Activated CD4-positive, alpha-beta T cell treated with anti-CD3 and anti-CD28 coated beads for 1 hour (primary cell): ENCODE results near the gene TTLL10.

Experiments used
- DNase-seq: peaks from one replicate; pipeline ENCODE4 v3.0.0-alpha.2; 2020

Gene TTLL10

DNA sequence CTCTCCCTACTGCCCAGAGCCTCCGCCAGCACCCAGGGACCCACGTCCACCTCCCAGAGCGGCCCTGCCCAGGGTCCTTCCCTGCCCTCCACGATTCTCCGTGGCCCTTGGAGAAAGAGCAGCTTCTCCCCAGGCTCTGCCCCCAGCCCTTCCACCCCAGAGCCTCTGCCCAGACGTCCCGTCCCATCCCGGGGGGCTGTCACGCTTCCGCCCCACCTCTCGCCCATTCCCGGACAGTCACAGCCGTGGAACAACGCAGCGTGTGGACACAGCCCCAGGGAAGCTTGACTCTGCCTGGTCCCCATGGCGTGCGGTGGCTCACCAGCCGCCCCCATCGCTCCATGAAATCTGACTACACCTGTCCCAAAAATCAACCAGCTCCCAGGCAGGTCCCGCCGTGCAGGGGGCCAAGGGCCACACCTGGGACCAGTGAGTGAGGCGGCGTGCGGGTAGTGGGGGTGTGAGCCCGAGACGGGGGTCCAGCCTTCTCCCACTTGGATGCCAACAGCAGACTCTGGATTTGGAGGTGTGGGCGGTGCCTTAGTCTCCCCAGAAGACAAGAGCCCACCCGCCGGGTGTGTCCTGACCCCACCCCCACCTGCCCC, 12.5 kb upstream of the TTLL10 start:
- DNase-seq: no peak

DNA sequence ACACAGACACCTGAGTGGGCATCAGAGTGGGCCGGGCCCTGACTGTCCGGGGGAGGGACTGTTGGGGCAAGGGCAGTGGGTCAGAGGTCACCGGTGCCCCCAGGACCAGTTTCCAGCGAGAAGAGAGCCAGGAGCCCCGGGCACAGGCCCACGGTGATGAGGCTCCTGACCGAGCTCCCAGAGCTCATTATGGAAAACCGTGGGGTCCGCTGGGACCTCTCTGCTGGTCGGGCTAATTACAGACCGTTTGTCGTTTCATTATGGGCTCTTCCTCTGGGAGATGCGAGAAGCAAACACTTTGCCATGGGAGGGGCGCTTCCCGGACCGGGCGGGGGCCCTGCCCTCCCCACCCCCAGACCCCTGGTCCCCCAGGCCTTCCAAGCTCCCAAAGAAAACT, 12.0 kb upstream of the TTLL10 start:
- no peak for DNase-seq

DNA sequence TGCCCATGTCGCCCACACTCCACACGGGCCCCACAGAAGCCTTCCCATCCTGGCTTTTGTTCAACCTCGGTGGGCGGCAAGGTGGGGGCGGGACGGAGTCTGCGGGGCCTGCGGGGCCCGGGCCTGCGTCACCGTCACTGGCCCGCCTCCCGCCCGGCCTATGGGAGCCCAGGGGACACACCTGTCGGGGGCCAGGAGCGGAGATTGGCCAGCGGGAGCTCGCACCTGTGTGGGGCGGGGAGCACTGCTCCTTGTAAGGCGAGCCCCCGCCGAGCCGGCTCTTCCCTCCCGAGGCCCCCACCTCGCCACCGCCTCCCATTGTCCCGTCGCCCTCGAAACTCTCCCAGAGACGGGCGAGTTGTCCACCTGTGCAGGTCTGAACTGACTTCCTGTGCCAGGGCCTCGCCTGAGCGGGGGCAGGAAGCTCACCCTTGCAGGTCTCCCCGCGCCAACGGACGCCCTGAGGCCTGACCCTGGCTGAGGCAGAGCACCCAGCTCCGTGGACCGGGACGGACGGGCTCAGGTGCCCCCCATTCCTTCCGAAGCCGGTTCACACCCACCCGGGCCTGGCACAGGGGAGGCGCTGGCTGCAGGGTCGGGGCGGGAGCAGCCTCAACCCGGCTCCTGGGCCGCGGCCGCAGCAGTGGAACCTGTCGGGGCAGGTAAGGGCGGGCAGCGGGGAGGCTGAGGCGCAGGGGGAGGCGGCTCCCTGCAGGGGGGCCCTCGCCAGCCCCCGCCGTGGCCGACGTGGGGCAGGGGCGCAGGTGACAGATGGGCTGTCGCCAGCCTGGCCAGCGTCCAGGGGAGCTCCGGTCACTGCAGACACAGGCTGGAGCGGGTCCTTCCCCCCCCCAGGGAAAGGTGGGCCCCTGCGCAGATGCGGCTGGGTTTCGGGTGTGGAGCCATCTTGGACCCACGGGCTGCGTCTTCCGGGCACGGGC, 10.8 kb upstream of the TTLL10 start:
- DNase-seq: no peak

DNA sequence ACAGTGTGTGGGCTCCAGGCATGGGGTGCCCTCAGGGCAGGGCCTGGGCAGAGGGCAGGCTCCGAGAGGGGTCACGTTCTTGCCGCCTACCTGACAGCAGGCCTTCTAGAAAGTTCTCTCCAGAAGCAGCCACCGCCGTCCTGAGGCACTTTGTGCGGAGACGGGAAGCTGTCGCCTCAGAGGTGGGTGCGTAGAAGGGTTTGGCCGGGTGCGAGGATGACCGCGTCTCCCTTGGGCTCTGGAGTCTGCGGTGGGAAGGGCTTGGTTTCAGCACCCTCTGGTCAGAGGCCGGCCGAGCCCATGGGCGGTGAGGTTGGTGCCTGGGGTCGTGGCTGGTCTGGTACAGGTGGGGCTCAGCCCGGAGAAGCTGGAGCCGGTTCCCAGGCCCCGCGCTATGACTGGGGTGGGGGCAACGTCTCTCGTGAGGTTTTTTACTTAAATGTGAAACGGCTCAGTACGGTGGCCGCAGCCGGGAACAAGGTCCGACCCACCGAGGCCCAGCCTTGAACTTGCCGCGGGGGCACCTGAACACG, 10.1 kb upstream of the TTLL10 start:
- DNase-seq: no peak

DNA sequence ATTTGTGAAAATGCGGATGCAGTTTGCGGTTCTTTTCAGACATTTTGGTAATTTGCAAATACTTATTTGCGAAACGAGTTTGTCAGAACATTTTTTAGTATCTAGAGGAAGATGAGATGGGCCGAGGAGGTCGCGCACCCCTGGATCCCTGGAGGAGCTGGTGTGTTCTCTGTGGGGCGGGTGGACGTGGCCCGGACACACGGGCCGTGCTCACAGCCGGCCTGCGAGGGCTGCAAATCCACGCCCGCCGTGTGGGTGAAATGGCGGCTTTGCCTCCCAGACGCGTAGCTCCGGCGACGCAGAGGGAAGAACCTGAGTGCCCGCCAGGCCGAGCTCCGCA, 9.3 kb upstream of the TTLL10 start:
- DNase-seq: no peak

DNA sequence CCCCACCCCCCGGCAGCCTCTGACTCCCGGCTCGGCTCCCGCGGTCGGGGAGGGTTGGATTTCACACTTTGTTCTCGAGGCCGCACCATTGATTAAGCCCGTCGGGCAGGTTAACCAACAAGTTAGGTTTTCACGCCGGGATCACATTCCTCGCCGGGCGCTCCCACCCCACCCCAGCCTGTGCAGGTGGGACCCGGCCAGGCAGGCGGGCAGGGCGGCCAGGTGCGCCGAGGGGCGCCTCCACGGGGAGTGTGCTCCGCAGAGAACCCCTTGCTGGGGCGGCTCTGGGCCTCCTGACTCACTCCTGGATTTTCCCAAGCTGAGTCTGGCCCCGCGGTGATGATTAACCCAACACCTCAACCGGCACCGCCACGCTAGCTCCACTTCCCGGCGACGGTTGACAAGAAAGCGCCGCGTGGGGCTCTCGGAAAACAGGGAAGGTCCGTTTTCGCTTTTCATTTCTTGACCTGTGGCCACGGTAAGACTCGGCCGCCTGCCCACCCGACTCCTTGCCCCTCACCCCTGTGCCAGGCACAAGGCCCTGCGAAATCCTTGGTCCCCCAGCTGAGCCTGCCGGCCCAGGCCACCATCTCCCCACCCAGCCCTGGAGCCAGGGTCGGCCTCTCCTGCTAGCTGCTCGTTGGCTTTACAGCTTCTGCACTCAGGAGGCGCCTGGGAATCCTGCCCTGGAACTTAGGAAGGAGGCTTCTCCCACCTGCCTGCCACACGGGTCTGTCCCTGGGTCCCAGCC, 8.8 kb upstream of the TTLL10 start:
- no peak for DNase-seq

DNA sequence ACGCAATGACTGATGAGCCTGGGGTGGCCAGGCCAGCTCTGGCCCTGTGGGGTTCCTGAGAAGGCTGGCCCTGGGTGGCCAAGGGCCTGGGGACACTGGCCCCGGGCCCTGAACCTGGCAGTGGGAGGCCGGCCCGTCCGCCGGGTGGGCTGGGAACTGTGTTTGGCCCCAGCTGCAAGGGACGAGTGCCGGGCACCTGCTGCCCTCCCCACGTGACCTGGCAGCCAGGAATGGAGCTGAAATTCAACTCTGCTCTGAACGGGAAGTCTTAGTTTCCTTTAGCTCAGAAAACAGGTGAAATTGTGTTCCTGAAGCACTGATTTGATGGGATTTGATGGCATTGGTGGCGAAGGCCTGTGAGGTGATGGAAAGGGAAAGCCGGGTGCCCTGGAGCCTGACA, 8.2 kb upstream of the TTLL10 start:
- no peak for DNase-seq

DNA sequence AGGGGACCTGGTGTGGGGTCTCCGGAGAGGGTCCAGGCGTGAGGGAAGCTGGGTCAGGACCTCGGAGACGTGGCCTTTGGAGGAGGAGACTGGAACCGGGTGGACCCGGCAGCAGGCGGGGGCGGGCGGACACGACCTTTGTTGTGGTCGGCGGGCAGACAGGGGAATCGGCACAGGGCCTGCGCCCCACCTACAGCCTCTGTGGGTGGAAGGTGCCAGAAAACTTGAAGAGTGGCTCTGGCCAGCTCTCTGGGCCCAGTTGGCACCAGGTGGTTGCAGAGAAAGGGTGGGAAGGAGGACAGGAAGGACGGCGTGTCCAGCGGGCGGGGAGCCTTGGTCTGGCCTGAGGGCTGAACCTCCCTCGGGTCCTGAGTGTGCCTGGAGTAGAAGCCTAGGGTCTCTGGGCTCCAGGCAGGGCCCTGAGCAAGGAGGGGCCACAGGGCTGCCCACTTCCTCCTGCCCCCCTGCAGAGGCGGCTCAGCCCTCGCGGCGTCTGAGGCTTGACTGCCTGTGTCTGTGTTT, 7.7 kb upstream of the TTLL10 start:
- no peak for DNase-seq

DNA sequence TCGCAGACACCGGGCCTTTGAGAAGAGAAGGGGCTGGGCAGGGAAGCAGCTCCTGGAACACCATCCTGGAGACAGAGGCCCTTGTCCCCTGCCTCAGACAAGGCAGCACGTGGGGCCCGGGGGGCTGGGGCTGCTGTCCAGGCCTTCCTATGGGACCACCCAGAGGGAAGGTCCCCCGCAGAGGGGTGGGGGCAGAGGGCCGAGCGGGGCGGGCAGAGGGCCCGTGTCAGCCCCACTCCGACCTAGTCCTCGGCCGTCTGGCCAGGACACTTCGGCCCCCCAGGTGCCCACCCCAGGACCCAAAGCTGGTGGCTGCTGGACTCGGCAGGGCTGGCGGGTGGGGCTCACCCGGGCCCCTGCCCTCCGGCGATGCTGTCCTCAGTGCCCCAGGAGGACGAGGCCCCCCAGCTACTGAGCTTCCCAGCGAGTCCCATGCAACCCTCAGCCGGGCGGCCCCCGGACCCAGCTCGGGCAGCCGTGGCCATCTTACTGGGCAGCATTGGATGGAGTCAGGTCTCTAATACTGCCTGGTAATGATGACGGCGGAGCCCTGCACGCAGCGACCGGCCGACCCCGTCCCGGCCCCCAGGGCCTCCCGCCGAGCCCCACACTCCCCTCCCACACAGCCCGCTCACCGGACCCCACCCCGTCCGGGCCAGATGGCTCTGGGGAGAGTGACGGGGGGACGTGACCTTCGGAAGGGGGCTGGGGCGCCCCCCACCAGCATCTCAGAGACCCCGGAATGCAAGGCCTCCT, 6.9 kb upstream of the TTLL10 start:
- DNase-seq: no peak

DNA sequence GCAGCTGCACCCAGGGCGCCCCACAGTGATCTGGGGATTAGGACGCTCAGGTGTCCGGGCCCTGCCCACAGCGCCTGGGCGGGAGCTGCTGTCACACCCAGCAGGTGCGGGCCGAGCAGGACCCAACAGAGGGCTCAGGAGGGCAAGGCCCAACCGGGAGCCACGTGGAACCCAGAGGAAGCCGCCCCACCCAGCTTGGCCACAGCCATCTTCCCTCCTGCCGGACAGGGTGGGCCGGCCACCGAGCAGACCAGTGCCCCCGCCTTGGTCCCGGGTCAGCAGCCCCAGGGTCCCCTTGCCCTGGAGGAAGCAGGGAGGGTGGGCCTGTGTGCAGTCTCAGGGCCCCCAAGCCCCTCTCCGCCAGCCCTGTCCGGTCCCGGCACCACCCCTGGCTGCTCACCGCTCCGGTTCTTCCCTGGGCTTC, 6.3 kb upstream of the TTLL10 start:
- no peak for DNase-seq

DNA sequence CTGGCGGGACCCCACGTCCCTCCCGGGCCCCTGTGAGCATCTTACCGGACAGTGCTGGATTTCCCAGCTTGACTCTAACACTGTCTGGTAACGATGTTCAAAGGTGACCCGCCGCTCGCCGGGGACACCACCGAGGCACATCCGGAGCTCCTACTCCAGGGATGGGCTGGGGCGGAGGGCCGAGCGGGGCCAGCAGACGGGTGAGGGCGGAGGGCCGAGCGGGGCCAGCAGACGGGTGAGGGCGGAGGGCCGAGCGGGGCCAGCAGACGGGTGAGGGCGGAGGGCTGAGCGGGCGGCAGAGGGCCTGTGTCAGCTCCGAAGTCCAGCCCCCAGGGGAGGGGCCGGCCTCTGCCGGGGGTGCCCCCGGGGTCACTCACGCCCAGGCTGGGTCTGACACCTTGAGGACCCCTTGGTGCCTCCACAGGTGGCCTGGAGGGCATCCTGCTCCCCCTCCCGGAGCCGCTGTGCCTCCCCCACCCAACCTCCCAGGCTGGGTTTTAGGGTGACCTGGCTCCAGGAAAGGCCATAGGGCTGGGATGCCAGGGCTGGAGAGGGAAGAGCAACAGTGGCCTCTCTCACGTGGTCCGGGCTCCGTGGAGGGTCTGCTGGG, 5.7 kb upstream of the TTLL10 start:
- no peak for DNase-seq

DNA sequence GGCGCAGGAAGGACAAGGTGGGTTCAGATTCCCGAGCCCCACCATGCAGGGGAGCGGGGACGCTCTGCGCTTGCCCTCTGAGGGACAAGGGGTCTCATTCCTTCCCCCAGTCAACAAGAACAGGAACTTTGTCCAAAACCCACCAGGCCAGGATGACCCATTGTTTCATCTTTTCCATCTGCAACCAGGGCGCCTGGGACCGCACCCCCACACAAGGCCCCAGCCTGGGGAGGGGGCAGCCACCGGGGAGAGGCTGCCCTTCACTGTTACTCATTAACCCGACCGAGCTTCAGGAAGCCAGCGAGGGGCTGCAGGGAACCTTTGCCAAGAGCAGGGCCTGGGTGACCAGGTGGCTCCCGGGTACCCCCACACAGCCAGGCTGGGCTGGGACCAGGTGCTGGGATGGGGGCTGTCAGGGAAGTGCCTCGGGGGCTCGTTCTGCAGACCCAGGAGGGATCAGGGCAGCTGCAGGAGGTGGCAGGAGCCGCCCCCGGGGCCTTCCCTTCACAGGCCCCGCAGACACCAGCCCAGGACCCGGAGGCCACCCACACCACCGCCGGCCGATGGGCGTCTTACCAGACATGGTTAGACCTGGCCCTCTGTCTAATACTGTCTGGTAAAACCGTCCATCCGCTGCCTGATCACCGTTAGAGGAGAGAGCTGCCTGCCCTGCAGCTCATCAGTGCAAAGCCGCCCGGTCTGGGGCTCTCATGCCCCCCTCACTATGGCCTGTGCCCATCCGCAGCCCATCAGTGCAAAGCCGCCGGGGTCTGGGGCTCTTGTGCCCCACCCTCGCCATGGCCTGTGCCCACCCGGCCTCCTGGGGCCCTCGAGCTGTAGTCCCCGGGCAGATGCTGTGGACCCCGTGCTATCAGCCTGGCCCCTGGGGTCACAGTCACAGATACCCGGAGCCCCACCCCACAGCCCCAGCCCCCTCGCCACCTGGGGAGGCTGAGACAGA, 4.9 kb upstream of the TTLL10 start:
- no peak for DNase-seq

DNA sequence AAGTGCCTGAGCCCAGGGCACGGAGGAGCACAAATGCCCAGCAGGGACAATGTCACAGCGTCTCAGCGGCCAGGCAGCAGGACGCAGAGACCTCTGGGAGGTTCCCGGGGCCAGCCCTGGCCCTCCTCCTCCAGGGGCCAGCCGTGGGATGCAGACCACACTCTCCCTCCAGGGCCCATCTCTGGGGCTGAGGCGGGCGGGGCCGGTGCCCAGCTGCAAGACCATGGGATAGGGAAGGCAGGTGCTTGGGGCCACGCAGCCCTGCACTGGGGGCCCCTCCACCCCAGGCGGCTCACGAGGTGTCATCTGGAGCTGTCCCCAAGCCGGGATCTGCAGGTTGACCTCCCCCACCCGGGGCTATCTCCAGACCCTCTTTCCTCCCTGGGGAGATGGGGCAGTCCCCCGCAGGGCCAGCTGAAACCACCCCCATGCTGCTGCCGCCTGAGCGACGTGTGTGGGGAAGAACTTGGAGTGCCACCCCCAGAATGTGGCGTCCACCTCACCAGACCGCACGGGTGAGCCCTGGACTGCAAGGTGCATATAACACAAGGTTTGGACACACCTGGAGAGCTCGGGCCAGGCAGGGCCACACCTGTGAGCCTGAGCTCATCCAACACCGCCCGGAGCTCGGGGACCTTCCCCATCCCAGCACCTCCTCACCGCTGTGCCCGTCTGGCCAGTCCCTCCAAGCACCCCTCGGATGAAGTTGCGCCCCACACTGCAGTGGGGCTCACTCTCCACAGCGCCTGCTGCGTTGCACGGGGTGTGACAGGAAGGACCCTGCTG, 4.1 kb upstream of the TTLL10 start:
- no peak for DNase-seq

DNA sequence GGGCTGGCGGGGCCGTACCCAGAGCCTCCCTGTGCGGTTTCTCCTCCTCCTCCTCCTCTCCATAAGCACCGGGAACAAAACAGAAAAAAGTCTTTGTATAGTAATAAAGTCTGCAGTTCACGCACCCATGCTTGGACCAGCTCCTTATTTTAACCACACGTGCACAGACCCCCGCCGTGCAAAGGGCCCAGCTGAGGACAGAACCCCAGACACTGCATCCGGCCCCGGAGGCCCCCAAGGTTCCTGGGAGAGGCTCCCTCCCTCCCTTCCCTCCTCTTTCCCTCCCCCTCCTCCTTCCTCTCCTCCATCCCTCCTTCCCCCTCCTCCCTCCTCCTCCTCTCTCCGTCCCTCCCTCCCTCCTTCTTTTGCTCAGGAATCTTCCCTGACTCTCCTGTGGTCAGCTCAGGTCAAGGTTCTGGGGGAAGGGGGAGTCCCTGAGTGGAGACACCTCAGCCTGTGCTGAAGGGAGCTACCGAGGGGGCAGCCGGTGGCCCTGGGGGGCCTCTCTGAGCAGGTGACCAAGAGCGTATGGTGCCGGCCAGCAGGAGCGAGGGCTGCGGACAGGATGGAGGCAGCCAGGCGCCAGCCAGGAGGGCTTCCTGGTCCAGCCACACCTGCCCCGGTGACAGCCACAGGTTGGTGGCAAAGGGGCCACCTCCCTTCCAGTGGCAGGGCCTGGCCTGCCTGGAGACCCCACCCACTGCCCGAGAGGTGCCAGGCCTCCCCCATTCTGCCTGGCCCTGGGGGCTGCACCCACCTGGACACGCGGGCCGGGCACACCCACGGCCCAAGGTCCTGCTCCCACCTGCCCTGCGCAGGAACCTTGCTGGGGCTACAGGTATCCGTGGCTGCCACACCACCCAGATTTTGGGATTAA, 3.2 kb upstream of the TTLL10 start:
- no peak for DNase-seq

DNA sequence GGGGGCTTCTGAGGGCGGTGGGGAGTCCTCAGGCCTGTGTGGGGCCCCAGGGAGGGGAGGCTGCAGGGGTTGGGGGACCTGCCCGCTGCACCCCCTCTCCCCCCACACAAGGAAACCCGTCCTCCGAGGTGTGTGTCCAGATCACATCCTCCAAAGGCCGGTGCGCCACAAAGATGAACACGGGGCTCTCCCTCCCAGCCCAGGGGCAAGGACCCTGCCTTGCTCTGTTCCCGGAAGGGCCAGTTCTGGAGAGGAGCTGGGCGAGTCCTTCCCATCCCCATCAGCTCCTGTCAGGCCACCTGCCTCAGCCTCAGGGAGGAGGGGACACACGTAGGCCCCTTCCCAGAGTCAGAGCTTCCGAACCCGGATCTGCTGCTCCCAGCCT, 2.5 kb upstream of the TTLL10 start:
- no peak for DNase-seq

DNA sequence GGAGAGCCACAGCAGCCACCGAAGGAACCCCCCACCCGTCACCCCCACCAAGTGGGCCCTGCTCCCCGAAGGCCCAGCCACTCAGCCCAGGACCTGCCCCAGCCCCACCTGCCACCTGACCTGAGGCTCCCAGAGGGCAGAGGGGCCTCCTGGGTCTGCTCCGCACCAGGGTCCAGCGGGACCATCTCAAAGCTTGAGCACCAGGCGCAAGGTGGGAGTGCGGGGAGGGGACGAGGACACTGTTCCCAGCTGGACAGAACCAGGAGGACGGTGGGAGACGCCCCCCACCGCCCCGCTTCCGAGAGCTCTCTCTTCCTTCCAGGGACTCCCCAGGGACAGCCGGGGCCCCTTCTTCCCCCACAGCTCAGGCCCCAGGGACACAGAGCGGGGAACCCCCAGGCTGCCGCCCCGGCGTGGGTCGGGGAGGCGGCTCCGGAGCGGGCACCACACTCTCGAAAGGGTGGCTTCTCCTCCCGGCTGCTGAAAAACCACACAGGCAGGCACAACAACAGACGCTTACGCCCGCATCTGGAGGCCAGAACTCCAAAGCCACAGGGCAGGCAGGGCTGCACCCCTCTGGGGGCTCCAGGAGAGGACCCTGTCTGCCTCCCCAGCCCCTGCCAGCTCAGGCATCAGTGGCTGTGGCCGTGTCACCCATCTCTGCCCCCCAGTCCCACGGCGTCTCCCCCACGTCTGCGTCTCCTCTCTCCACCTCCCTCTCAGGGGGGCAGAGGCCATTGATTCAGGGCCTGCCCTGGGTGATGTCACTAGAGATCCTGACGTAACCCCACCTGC, 1.9 kb upstream of the TTLL10 start:
- no peak for DNase-seq

DNA sequence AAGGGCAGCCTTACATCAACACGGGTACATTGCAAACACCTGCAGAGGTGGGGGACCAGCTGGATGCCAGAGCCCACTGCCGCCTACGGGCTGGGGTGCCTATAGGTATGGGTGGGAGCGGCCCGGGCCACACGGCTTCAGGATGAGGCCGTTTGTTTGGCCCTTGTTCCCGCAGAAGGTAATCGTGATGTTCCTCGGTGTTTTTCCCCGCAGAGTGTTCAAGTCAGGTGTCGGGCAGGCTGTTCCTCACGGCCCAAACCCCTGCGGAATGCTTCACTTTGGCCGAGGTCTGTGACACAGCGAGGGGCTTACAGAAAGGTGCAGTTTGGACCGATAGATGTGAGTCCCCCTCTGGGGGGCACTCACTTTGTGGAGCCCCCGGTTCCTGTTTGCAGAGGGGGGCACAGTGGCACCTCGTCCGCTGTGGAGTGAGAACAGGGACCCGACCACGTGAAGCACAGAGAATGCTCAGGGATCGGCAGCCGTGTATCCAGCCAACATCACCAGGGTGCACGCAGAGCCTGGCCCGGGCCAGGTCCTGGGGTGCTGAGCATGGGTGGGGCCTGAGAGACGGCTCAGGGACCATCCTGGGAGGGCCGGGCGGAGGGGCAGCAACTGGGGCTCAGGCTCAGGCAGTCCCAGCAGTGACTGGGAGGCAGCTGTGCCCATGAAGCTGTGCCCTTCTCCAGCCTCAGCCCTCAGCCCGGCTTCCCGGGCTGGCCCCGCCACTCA, 453 bp upstream of the TTLL10 start:
- DNase-seq: no peak
